Jurkat, Clone E6-1 (cell line): Measurements from ENCODE around the gene ARHGEF1.
"Not testable (repeated sequence)": the region's sequence is repeated elsewhere in the genome, so short reads cannot be mapped to it uniquely, and the experiment has no call there.

Source experiments
- DNase-seq: peaks from one replicate; pipeline ENCODE4 v3.0.0-alpha.2; 2011; ENCODE audit warnings: low read depth, low spot score
- H3K4me3 ChIP-seq: 2 replicates; pipeline ENCODE4 v1.5.1; 2011; ENCODE audit warnings: mild to moderate bottlenecking, low read length, control low read depth, moderate library complexity

The ARHGEF1 gene

GRCh38 chr19:41937525-41938468 lies 54.8 kb downstream of the ARHGEF1 start:
- DNase-seq = no peak

DNA sequence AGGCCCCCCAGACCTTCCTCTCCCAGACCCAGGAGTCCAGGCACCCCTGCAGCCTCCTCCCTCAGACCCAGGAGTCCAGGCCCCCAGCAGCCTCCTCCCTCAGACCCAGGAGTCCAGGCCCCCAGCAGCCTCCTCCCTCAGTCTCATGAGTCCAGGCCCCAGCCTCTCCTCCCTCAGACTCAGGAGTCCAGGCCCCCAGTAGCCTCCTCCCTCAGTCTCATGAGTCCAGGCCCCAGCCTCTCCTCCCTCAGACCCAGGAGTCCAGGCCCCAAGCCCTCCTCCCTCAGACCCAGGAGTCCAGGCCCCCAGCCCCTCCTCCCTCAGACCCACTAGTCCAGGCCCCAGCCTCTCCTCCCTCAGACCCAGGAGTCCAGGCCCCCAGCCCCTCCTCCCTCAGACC lies 56.2 kb downstream of the ARHGEF1 start:
- DNase-seq, H3K4me3 ChIP-seq: not testable (repeated sequence)

More at GRCh38 chr19:41937525-41938468, 54.8 kb downstream of the ARHGEF1 start:
- H3K4me3 ChIP-seq = no peak overlapping the region

GRCh38 chr19:41939861-41940730 lies 57.1 kb downstream of the ARHGEF1 start:
- no peak overlapping the region for H3K4me3 ChIP-seq
- DNase-seq = no peak

- no peak for DNase-seq
- no peak overlapping the region for H3K4me3 ChIP-seq
Measured at GRCh38 chr19:41940731-41941409, 57.9 kb downstream of the ARHGEF1 start.

- no peak for DNase-seq
- H3K4me3 ChIP-seq = no peak overlapping the region
Measured at GRCh38 chr19:41941410-41942202, 58.6 kb downstream of the ARHGEF1 start.

DNA sequence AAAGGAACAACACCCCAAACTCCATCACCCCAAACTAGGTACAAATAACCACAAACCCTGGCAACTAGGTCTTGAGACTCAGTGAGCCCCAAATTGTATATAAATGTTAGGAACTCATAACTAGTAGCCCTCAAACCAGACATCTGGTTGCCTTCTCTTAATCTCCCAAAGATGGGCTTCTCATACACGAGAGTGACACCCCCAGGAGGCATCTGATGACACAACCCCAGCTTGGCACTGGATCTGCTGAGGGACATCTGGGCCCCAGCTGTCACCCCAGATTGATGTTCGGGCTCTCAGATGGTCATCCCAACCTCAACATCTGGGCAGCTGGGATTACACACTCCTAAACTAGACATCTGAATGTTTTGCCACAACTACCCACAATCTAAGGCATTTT lies 61.4 kb downstream of the ARHGEF1 start:
- no peak for DNase-seq
- H3K4me3 ChIP-seq = no peak overlapping the region

- no peak for DNase-seq
- H3K4me3 ChIP-seq = no peak overlapping the region
Measured at GRCh38 chr19:41945135-41945766, 62.3 kb downstream of the ARHGEF1 start.

DNA sequence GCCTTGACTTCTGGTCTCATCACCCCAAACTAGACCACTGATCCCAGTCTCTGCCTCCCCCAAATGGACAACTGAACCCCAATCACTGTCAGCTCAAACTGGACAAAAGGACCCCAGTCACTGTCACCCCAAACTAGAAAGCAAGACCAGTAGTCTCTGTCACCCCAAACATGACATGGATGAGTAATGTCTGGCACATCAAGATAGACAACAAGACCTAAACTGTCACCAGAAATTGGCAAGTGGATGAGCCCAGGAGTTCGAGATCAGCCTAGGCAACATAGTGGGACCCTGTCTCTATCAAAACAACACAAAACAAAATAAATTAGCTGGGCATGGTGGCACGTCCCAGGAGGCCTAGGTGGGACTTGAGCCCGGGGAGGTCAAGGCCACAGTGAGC lies 64.1 kb downstream of the ARHGEF1 start:
- H3K4me3 ChIP-seq = no peak overlapping the region
- DNase-seq = no peak

GRCh38 chr19:41951686-41952172 lies 68.7 kb downstream of the ARHGEF1 start:
- H3K4me3 ChIP-seq = no peak overlapping the region
- peak; percentile 62 for DNase-seq

- no peak overlapping the region for H3K4me3 ChIP-seq
- no peak for DNase-seq
Measured at GRCh38 chr19:41955521-41955920, 72.5 kb downstream of the ARHGEF1 start.

DNA sequence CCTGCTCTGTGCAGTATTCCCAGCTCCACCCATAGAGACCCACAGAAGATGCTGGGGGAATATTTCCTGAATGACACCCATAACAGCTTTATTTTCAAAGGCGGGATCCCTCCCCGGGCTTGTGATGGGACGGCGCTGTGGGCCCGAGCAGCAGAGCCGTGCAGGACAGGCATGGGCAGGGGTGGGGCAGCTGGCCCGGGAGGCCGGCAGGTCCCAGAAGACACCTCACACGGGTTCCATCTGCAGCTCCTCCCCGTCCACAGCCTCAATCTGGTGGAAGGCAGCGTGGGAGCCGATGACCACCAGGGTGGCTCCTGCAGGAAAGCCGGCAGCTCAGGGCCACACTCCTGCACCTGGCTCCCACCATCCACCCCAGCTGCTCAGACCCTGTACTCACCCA lies 73.6 kb downstream of the ARHGEF1 start:
- no peak overlapping the region for H3K4me3 ChIP-seq
- DNase-seq = no peak
